Stimulated activated CD8-positive, alpha-beta memory T cell treated with anti-CD3 and anti-CD28 coated beads, Interleukin-7, amount 100 ng/mL, for 24 hours (primary cell): ENCODE results near the gene TTC4.
A peak's percentile ranks its signal among the peaks of the same experiment; 100 is the strongest.

Experiments used
- DNase-seq: peaks from one replicate; pipeline ENCODE4 v3.0.0-alpha.2; 2020; ENCODE audit warnings: low read depth

The TTC4 gene, protein sequence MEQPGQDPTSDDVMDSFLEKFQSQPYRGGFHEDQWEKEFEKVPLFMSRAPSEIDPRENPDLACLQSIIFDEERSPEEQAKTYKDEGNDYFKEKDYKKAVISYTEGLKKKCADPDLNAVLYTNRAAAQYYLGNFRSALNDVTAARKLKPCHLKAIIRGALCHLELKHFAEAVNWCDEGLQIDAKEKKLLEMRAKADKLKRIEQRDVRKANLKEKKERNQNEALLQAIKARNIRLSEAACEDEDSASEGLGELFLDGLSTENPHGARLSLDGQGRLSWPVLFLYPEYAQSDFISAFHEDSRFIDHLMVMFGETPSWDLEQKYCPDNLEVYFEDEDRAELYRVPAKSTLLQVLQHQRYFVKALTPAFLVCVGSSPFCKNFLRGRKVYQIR

GRCh38 chr1:54715493-54716298, at the start of gene TTC4:
TSS of gene TTC4 (plus strand) at chr1:54715861. CDS start at chr1:54715909, 48 bp downstream.
- DNase-seq: peak; percentile 62

GRCh38 chr1:54666333-54666732, 49.3 kb upstream of the TTC4 start:
- no peak for DNase-seq

GRCh38 chr1:54667797-54668196, 47.9 kb upstream of the TTC4 start:
- no peak for DNase-seq

- no peak for DNase-seq
These were observed 47.1 kb upstream of the TTC4 start for GRCh38 chr1:54668567-54668966.

DNA sequence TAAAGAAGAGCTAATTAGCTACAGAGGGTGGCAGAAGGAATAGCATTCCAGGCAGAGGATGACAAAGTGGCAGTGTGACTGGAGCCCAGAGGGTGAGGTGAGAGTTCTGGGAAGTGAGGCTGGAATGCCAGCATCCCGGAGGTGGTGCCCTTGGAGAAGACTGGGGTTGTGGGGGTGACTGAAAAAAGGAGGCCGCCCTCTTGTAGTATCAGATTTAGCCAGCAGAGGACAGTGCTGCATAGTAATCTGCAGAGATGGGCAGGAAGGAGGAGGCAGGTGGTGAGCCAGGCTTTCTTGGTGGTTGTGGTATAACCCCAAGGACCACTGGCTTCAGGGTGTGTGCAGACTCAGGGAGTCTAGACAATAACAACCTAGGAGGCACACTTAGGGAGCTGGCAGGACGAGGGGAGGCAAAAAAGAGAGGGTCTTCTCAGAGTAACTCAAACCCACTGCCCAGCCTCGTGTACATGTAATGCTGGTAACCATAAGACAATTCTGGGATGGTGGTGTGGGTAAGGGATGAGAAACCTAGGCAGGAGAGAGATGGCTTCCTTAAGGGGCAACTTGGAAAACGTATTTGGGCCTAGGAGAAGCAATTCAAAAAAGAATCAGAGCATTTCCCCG, 43.6 kb upstream of the TTC4 start:
- DNase-seq: peak; percentile 51

DNA sequence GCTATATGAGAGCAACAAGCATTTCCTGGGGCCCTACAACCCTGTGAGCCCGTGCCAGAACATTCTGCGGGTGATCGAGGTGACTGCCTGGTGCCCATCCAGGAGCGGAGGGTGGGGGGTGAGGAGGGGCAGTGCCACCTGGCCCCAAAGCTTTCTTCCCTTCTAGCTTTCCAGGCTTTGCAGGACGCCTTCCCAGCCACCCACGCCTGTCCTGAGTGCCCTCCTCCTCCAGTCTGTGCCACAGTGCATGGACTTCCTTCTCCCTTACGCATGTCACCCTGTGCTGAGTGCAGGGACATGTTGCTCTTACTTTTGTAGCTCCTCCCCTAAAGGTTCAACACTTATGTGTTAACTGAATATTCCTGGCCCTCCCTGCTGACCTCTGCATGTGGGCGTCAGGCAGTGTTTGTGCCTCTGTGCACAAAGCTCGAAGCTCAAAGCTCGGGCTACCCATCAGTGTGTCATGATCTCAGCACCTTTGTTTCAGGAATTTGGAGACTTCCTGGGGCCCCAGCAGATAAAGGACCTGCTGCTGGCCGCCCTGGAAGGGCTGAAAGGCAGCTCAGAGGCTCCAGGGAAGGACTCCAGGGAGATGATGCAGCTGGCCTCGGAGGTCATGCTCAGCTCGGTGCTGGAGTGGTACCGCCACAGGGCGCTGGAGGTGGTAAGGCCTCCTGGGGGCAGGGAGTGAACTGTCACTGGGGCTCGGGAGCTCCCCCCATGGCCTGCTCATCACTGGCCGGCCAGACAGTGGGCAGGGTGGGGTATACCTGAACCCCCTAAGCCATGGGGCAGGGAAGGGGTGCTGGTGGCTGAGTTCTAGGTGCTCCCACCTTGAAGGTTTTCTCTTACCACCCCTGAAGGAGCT, 36.7 kb upstream of the TTC4 start:
- no peak for DNase-seq

GRCh38 chr1:54679706-54680105, 36.0 kb upstream of the TTC4 start:
- no peak for DNase-seq

DNA sequence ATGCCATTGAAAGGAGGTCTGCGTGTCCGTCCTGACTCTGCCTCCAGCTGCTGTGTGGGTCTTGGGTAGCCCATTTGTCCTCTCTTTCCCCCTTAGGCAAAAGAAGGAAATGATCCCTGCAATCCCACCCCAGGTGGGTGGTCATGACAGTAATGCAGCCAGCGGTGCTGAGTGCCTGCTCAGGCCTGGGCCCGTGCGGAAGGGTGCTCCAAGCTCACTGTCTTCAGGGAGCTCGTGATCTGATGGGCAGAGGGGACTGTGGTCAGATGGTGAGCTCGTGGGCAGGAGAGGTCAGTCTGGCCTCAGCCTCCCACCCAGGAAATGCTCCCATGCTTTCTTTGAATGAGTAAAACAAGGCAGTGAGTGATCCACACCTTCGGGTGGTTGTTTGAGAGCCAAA, 35.3 kb upstream of the TTC4 start:
- DNase-seq: no peak

- DNase-seq: no peak
These were observed 34.3 kb upstream of the TTC4 start for GRCh38 chr1:54681358-54681757.

DNA sequence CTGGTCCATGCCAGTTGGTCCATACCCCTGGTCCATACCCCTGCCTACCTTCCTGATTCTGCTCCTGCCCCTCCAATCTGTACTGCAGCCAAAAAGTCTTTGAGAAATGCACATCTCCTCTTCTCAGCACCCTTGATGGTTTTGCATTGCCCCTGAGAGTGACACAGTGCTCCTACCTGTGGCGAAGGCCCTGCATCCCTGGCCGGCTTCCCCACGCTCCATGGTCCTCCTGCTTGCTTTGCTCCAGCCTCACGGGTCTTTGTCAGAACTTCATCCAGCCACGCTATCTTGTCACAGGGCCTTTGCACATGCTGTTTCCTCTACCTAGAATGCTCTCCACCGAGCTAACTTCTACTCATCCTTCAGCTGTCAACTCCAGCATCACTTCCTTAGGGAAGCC, 32.2 kb upstream of the TTC4 start:
- DNase-seq: no peak

DNA sequence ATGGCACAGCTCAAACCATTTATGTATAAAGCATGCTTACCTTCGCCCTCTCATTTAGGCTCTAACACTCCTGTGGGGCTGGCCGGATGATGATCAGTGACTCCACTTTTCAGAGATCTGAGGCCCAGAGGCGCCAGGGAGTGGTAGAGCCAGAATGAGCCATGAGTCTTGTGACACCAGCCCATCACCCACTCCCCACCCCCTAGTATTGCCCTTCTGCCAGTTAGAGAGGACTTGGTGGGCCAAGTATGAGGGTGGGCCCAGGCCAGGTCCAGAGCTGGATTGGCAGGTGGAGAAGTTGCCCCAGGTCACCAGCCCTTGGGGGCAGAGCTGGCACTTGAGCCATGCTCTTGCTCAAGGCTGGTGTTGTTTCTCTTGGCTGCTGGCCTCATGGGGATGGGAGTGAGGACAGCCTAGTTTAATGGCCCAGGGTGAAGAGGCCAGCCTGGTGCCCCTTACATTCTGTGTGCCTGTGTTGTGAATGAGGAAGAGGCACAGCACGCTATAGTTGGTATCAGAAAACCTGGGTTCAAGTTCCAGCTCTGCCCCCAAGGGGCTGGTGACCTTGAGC, 30.2 kb upstream of the TTC4 start:
- no peak for DNase-seq

- no peak for DNase-seq
These were observed 29.5 kb upstream of the TTC4 start for GRCh38 chr1:54686155-54686554.

GRCh38 chr1:54694771-54695170, 20.9 kb upstream of the TTC4 start:
- no peak for DNase-seq

DNA sequence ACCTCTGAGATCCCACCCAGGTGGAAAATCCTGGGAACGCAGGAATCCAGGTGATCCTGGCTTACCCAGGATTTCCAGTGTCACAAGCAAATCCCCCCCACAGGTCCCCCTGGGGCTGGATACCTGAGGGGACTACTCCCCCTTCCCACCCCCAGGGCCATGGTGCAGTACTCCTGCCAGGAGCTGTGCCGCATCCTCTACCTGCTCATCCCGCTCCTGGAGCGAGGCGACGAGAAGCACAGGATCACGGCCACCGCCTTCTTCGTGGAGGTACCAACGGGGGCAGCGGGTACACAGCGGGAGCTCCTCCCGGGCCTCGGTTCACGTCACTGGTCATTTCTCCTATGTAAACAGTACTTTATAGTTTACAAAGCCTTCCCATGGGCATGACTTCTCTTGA, 20.4 kb upstream of the TTC4 start:
- no peak for DNase-seq

- no peak for DNase-seq
These were observed 19.9 kb upstream of the TTC4 start for GRCh38 chr1:54695764-54696163.

- DNase-seq: no peak
These were observed 19.4 kb upstream of the TTC4 start for GRCh38 chr1:54696262-54696661.

GRCh38 chr1:54697896-54698295, 17.8 kb upstream of the TTC4 start:
- no peak for DNase-seq

DNA sequence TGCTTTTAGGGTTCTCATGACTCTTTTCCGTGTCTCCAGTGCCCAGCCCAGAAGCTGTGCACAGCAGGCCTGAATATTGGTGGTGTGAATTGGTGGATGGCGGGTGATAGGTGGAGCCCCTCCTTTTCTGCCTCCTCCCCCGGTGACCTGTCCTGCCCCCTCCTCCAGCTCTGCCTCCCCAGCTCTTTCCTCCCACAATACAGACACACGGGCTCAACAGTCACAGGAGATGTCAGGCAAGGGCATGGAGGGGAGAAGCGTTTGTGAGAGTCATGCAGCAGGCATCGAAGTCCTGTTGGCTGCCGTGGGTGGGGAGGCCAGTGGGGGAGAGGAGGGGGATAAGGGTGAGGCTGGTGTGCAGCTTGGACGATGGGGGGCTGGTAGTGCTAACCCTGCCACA, 17.3 kb upstream of the TTC4 start:
- DNase-seq: no peak

DNA sequence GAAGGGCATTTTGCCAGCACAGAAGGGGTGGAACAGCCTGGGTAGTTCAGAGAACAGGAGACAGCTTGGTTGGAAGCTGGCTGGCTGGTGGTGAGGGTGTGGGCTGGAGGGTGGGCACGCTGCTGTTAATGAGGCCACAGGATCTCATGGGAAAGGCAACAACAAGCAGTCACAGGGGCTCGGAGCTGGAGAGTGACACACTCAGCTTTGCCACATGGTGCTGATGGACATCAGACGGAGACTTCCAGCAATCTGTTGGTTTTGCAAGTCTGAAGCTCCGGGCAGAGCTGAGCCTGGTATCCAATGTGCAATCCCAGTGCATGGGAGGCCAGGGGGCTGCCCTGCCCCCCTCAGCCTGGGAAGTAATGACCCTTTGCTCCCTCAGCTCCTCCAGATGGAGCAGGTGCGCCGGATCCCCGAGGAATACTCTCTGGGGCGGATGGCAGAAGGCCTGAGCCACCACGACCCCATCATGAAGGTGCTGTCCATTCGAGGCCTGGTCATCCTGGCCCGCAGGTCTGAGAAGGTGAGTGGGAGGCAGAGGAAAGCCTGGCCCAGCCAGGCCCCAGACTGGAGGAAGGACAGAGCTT, 15.6 kb upstream of the TTC4 start:
- no peak for DNase-seq

DNA sequence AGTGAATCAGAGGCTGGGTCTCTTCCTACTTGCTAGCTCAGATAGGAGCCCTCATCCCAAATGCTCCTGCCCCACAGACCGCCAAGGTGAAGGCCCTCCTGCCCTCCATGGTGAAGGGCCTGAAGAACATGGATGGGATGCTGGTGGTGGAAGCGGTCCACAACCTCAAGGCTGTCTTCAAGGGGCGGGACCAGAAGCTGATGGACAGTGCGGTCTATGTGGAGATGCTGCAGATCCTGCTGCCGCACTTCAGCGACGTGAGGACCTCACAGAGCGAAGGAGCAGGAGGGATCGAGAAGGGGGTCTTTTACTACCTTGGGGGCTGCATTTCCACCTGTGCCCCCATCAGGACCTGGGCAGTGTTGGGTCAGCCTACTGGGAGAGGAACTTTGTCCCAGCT, 14.6 kb upstream of the TTC4 start:
- DNase-seq: no peak

DNA sequence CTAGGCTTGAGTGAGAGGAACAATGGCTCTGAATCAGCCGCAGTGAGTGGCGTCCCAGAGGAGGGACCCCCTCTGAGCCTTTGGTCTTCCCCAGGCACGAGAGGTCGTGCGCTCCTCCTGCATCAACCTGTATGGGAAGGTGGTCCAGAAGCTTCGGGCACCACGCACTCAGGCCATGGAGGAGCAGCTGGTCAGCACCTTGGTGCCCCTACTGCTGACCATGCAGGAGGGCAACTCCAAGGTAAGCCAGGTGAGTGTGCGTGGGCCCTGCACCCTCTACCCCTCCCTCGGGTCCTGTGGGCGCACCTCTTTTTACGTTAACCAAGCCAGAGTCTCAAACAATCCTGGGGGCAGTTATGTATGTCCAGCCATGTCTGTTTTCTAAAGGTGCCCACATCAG, 13.7 kb upstream of the TTC4 start:
- no peak for DNase-seq
